Measurements from ENCODE around the gene NT5DC3. TPM values are rescaled to one million over a fixed set of nuclear protein-coding genes. Genes with fewer than 3 reads are reported as not detected.

NT5DC3 gene
- total RNA-seq, 3 donors from 2014 or later (not counting 1 experiment from before 2014, with no cell fraction given), result 1.1 to 2.1 (median 1.4) TPM

DNA sequence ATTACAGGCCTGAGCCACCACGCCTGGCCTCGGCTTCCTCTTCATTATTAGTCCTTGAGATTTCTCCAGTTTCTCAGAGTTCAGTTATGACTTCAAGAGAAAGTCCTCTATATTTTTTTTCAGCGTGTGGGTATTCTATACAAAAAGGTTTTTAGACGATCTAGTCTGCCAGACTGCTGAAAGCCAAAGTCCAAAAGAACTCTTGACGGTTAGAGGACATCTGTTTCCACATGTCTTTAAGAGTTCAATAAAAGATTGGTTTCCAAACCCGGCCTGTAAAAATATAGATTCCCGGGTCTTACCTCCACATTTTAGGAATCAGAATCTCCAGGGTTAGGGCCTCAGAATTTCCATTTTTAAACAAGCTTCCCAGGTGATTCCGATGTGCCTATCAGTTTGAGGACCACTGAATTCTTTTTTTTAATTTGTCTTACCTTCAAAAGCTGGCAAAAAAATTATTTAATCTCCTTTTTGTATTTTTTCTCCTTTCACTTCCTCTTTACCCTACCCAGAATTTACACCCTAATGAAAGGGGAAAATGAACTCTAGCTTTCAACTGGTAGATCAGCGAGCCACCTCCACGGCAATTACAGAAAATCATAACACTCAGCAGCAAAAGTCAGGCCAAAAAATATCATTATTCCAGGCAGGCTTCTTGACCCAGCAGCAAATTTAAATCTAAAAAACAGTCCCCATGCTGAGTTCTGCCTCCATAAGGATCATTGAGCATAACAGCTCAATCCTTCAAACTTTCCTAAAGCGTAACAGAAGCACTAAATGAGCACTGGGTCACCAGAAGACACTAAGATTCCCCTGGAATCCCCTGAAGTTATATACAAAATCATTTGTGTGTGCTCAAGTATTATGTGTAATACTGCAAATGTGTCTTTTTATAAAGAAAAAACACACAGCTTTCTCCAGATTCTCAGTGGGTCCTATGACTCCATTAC lies 8.7 kb downstream of the NT5DC3 start:
- intact Hi-C loops (cut with micrococcal nuclease), result no loop called here
- Histone ChIP-seq H3K9me3 (ENCODE audit: control insufficient read depth, insufficient read depth, low read length) (no peaks in the 10 kb centered on the region), H3K27ac (ENCODE audit: low read length) (no peak overlapping the region), H3K4me1 (ENCODE audit: control insufficient read depth, insufficient read depth, low read length) (peaks cover 3% of the 10 kb centered on the region), H3K27me3 (ENCODE audit: control insufficient read depth, insufficient read depth, low read length) (no peaks in the 10 kb centered on the region), H3K36me3 (ENCODE audit: control insufficient read depth, insufficient read depth, low read length) (no peaks in the 10 kb centered on the region), H3K4me3 (ENCODE audit: low read length) (no peak overlapping the region)
- no peak for ATAC-seq
- no peak overlapping the region for H3K4me3 Mint-ChIP-seq
- no peaks in the 10 kb centered on the region for H3K36me3 Mint-ChIP-seq
- WGBS (ENCODE audit: insufficient coverage), result 79% methylated on average over 11 of the region's 11 CpGs
- H3K4me1 Mint-ChIP-seq, result no peaks in the 10 kb centered on the region
- no peaks in the 10 kb centered on the region for H3K9me3 Mint-ChIP-seq
- no peak for DNase-seq
- peaks cover 9 to 17% of the 10 kb centered on the region in 2 donors for H3K27me3 Mint-ChIP-seq (ENCODE audit: low read depth in 2 of 2)
- TF ChIP-seq CTCF (IDR thresholded peaks at IDR 0.05), result no peak
- no peak overlapping the region for H3K27ac Mint-ChIP-seq

DNA sequence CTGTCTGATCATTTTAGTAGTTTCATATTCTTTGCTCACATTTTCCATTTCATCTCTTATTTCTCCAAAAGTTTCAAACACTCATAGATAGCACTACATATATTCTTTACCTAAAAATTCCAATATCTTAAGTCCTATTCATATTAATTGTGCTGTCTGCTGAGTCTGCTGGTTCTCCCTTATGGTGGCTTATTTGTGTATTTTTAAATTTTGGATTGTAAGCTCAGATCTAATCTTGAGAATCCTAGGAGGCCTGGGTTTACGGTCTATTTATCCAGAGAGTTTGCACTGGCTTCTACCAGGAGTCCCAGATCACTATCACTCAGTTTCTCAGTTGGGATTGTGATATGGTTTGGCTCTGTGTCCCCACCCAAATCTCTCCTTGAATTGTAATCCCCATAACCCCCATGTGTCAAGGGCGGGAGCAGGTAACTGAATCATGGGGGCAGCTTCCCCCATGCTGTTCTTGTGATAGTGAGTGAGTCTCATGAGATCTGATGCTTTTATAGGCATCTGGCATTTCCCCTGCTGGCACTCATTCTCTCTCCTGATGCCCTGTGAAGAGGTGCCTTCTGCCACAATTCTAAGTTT lies 10.2 kb downstream of the NT5DC3 start:
- Histone ChIP-seq H3K4me1 (ENCODE audit: control insufficient read depth, insufficient read depth, low read length) (peaks cover 3% of the 10 kb centered on the region), H3K27ac (ENCODE audit: low read length) (no peak overlapping the region), H3K36me3 (ENCODE audit: control insufficient read depth, insufficient read depth, low read length) (no peaks in the 10 kb centered on the region), H3K4me3 (ENCODE audit: low read length) (no peak overlapping the region), H3K27me3 (ENCODE audit: control insufficient read depth, insufficient read depth, low read length) (no peaks in the 10 kb centered on the region), H3K9me3 (ENCODE audit: control insufficient read depth, insufficient read depth, low read length) (no peaks in the 10 kb centered on the region)
- Mint-ChIP-seq H3K36me3 (no peaks in the 10 kb centered on the region), H3K4me3 (no peak overlapping the region), H3K27ac (no peak overlapping the region), H3K4me1 (no peaks in the 10 kb centered on the region), H3K27me3 (ENCODE audit: low read depth in 2 of 2) (peaks cover 5 to 24% of the 10 kb centered on the region in 2 donors), H3K9me3 (no peaks in the 10 kb centered on the region)
- no peak for DNase-seq
- intact Hi-C loops (cut with micrococcal nuclease), result no loop called here
- TF ChIP-seq CTCF (IDR thresholded peaks at IDR 0.05), result no peak
- no CpG with 5 or more reads among the region's 2 CpGs for WGBS (ENCODE audit: insufficient coverage)
- no peak for ATAC-seq

GRCh38 chr12:103830025-103830725 lies 10.9 kb downstream of the NT5DC3 start:
- Histone ChIP-seq H3K4me1 (ENCODE audit: control insufficient read depth, insufficient read depth, low read length) (peaks cover 3% of the 10 kb centered on the region), H3K27ac (ENCODE audit: low read length) (no peak overlapping the region), H3K36me3 (ENCODE audit: control insufficient read depth, insufficient read depth, low read length) (no peaks in the 10 kb centered on the region), H3K27me3 (ENCODE audit: control insufficient read depth, insufficient read depth, low read length) (no peaks in the 10 kb centered on the region), H3K9me3 (ENCODE audit: control insufficient read depth, insufficient read depth, low read length) (no peaks in the 10 kb centered on the region), H3K4me3 (ENCODE audit: low read length) (no peak overlapping the region)
- TF ChIP-seq CTCF (IDR thresholded peaks at IDR 0.05), result no peak
- H3K4me1 Mint-ChIP-seq, result no peaks in the 10 kb centered on the region
- H3K36me3 Mint-ChIP-seq, result no peaks in the 10 kb centered on the region
- ATAC-seq (no peak), DNase-seq (no peak)
- H3K4me3 Mint-ChIP-seq, result no peak overlapping the region
- peaks cover 5 to 29% of the 10 kb centered on the region in 2 donors for H3K27me3 Mint-ChIP-seq (ENCODE audit: low read depth in 2 of 2)
- WGBS (ENCODE audit: insufficient coverage), result 100% methylated on average over 3 of the region's 5 CpGs
- H3K27ac Mint-ChIP-seq, result no peak overlapping the region
- intact Hi-C loops (cut with micrococcal nuclease), result no loop called here
- no peaks in the 10 kb centered on the region for H3K9me3 Mint-ChIP-seq
